Lower leg skin (tissue), 3 donors: ENCODE measurements around the gene CGREF1.

Source experiments
- POLR2A ChIP-seq, 2 donors: fragments of 450-650 bp; IDR thresholded peaks; one replicate each; pipeline ENCODE4 v1.6.1; 2016 to 2017; ENCODE audit warnings: antibody characterized with exemption in 2 of 2, mild to moderate bottlenecking in 1 of 2, moderate library complexity in 1 of 2
- TF ChIP-seq, protein P1 (sequence below), 3 donors: fragments of 450-650 bp; IDR thresholded peaks; one replicate each; pipeline ENCODE4 v1.5.1; 2016; ENCODE audit warnings: antibody characterized with exemption in 3 of 3, mild to moderate bottlenecking in 3 of 3, moderate library complexity in 2 of 3

DNA sequence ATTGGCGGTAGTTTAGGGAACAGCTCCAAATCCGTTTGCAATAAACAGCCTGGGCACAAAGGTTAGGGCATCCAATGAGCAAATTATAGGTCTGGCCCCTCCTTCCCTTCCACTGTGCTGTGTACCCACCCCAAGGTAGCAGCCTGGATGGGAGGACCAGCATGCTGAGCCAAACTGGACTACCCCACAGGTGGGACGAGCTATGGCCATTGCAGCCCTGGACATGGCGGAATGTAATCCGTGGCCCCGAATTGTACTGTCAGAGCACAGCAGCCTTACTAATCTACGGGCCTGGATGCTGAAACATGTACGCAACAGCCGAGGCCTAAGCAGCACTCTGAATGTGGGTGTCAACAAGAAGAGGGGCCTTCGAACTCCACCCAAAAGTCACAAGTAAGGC is 60.7 kb downstream of the CGREF1 start:
- no peak for TF ChIP-seq POLR2A (IDR thresholded peaks at IDR 0.05)
- TF ChIP-seq, protein P1, sequence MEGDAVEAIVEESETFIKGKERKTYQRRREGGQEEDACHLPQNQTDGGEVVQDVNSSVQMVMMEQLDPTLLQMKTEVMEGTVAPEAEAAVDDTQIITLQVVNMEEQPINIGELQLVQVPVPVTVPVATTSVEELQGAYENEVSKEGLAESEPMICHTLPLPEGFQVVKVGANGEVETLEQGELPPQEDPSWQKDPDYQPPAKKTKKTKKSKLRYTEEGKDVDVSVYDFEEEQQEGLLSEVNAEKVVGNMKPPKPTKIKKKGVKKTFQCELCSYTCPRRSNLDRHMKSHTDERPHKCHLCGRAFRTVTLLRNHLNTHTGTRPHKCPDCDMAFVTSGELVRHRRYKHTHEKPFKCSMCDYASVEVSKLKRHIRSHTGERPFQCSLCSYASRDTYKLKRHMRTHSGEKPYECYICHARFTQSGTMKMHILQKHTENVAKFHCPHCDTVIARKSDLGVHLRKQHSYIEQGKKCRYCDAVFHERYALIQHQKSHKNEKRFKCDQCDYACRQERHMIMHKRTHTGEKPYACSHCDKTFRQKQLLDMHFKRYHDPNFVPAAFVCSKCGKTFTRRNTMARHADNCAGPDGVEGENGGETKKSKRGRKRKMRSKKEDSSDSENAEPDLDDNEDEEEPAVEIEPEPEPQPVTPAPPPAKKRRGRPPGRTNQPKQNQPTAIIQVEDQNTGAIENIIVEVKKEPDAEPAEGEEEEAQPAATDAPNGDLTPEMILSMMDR (IDR thresholded peaks at IDR 0.05) = no peak
